Uterus (tissue), 4 donors: ENCODE results near the gene STX4. TPM values are rescaled to one million over a fixed set of nuclear protein-coding genes. Genes with fewer than 3 reads are reported as not detected.

ENCODE experiments used
- DNase-seq, 2 donors: peaks; one replicate each; pipeline ENCODE4 v3.0.0-alpha.2; 2019 to 2020
- H3K27ac ChIP-seq, 2 donors: fragments of 200-600 bp; sonication (generic); 1 replicate in 1 of 2; 2 replicates in 1 of 2; pipeline ENCODE4 v1.5.1; 2016 to 2018
- H3K27me3 ChIP-seq, 2 donors: fragments of 200-600 bp; sonication (generic); one replicate each; pipeline ENCODE4 v1.5.1; 2018 to 2019; ENCODE audit warnings: control low read depth in 1 of 2
- H3K36me3 ChIP-seq, 2 donors: fragments of 200-600 bp; sonication (generic); one replicate each; pipeline ENCODE4 v1.5.1; 2019; ENCODE audit warnings: control low read depth in 1 of 2
- H3K4me1 ChIP-seq, 2 donors: fragments of 200-600 bp; sonication (generic); one replicate each; pipeline ENCODE4 v1.5.1; 2018 to 2019; ENCODE audit warnings: control low read depth in 1 of 2
- H3K4me3 ChIP-seq, 2 donors: fragments of 200-600 bp; sonication (generic); 1 replicate in 1 of 2; 2 replicates in 1 of 2; pipeline ENCODE4 v1.5.1; 2018 to 2019; ENCODE audit warnings: mild to moderate bottlenecking in 1 of 2
- H3K9me3 ChIP-seq, 2 donors: fragments of 200-600 bp; sonication (generic); one replicate each; pipeline ENCODE4 v1.5.1; 2019; ENCODE audit warnings: control low read depth in 1 of 2
- POLR2A ChIP-seq, 2 donors: fragments of 450-650 bp; IDR thresholded peaks; one replicate each; pipeline ENCODE4 v1.6.1; 2016; ENCODE audit warnings: antibody characterized with exemption in 2 of 2, mild to moderate bottlenecking in 1 of 2, moderate library complexity in 1 of 2
- intact Hi-C: fragments of 100-400 bp; cut with DNase I; formaldehyde crosslinking; loops from one replicate; pipeline ENCODE4 v1.15.1; 2023; ENCODE audit warnings: low total_unique reads
- total RNA-seq, 4 donors: library from RNA; depleted of rRNA in 3 of 4; stranded (reverse); fragments of >200 nt in 3 of 4; gene quantifications; one replicate each; pipeline versions ENCODE4 v1.1.0 to v1.2.4, GENCODE V29; 2014 to 2023
- TF ChIP-seq, protein P1 (sequence below), 4 experiments: fragments of 200-600 bp in 2 of 4; fragments of 450-650 bp in 2 of 4; sonication (generic) in 2 of 4; IDR thresholded peaks; one replicate each; pipeline ENCODE4 v1.5.1; 2016 to 2019; ENCODE audit warnings: antibody characterized with exemption in 4 of 4, mild to moderate bottlenecking in 2 of 4, moderate library complexity in 1 of 4
- donor health status: DM: yes; HTN: yes; CAD: no.

STX4 gene
- total RNA-seq, 4 donors from 2014 or later, result 26.2 to 114 (median 85.1) TPM

DNA sequence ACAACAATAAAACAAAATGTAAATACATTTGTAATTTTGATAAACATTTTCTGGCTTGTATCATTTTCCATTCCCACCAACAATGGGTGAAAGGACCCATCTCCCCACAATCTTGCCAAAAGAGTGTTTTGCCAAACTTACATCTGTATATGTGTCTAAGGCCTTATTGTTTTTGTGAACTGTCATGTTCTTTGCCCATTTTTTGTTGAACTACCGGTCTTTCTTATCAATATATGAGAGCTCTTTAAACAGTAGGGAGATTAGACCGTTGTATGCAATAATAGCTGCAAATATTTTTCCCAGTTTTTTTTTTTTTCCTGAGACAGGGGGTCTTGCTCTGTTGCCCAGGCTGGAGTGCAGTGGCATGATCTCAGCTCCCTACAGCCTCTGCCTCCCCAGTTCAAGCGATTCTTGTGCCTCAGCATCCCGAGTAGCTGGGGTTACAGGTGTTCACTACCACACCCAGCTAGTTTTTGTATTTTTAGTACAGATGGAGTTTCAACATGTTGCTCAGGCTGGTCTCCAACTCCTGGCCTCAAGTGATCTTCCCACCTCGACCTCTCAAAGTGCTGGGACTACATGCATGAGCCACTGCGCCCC, 9.6 kb upstream of the STX4 start:
- DNase-seq, result no peak
- Histone ChIP-seq H3K27me3 (no peaks in the 10 kb centered on the region), H3K36me3 (no peaks in the 10 kb centered on the region), H3K4me3 (no peak overlapping the region), H3K9me3 (no peaks in the 10 kb centered on the region), H3K27ac (no peak overlapping the region), H3K4me1 (no peaks in the 10 kb centered on the region)
- intact Hi-C loops, result no loop called here
- TF ChIP-seq POLR2A (IDR thresholded peaks at IDR 0.05), result no peak
- TF ChIP-seq, protein P1, sequence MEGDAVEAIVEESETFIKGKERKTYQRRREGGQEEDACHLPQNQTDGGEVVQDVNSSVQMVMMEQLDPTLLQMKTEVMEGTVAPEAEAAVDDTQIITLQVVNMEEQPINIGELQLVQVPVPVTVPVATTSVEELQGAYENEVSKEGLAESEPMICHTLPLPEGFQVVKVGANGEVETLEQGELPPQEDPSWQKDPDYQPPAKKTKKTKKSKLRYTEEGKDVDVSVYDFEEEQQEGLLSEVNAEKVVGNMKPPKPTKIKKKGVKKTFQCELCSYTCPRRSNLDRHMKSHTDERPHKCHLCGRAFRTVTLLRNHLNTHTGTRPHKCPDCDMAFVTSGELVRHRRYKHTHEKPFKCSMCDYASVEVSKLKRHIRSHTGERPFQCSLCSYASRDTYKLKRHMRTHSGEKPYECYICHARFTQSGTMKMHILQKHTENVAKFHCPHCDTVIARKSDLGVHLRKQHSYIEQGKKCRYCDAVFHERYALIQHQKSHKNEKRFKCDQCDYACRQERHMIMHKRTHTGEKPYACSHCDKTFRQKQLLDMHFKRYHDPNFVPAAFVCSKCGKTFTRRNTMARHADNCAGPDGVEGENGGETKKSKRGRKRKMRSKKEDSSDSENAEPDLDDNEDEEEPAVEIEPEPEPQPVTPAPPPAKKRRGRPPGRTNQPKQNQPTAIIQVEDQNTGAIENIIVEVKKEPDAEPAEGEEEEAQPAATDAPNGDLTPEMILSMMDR (IDR thresholded peaks at IDR 0.05), result no peak

DNA sequence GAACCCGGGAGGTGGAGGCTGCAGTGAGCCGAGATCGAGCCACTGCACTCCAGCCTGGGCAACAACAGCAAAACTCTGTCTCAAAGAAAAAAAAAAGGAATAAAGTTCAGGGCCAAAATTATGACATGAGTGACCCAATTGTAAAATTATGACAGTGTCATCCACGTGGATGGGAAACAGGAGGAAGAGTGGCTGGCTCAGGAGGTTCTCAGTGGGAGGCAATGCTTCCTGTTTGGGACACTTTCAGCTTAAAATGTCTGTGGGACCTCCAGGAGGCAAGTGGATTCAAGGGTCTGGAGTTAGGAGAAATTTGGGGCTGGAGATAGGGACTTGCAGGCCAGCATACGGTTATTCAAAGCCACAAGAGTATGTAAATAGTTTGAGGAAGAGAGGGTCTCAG, 8.0 kb upstream of the STX4 start:
- Histone ChIP-seq H3K27ac (no peak overlapping the region), H3K36me3 (no peaks in the 10 kb centered on the region), H3K27me3 (no peaks in the 10 kb centered on the region), H3K4me3 (no peak overlapping the region), H3K4me1 (no peaks in the 10 kb centered on the region), H3K9me3 (no peaks in the 10 kb centered on the region)
- no peak for DNase-seq
- intact Hi-C loops, result no loop called here
- TF ChIP-seq POLR2A (IDR thresholded peaks at IDR 0.05), result no peak
- TF ChIP-seq, protein P1 (IDR thresholded peaks at IDR 0.05), result no peak

DNA sequence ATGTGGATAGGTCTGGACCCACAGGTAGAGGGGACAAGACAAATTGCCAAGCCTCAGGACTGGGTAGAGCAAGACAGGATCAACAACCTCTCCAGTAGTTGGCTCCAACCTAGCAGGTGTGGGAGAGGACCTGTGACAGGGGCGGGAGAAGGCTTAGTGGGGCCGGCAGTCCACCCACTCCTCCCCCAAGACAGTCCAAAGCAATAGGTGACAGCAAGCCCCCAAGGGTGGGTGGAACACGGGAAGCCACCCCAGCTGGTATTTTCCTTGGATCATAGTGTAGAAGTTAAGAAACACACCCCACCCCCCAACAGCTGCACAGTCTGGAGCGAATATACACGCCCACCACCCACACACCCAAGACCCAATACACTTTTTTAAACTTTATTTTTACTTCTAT, 4.1 kb upstream of the STX4 start:
- H3K4me3 ChIP-seq, result no peak overlapping the region
- intact Hi-C loops, result no loop called here
- no peak overlapping the region for H3K27ac ChIP-seq
- no peak for TF ChIP-seq POLR2A (IDR thresholded peaks at IDR 0.05)
- TF ChIP-seq, protein P1 (IDR thresholded peaks at IDR 0.05), result no peak
- H3K4me1 ChIP-seq, result peaks cover 0 to under 1% of the 10 kb centered on the region in 2 donors
- no peak for DNase-seq
- no peaks in the 10 kb centered on the region for H3K27me3 ChIP-seq
- H3K9me3 ChIP-seq, result no peaks in the 10 kb centered on the region
- H3K36me3 ChIP-seq, result no peaks in the 10 kb centered on the region

DNA sequence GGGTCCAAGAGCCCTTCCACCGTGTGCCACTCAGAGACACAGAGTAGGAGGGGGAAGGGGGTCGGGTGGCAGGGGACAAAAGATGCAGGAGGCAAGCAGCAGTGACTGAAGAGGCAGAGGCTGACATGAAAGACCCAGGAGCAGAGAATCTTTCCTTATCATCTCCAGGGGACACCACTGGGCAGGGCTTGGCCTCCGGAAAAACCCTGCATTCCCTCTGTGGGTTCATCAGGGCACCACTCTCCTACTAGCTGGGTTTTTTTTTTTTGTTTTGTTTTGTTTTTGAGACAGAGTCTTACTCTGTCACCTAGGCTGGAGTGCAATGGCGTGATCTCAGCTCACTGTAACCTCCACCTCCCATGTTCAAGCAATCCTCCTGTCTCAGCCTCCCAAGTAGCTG, 2.1 kb upstream of the STX4 start:
- Histone ChIP-seq H3K27ac (no peak overlapping the region), H3K9me3 (no peaks in the 10 kb centered on the region), H3K4me3 (no peak overlapping the region), H3K27me3 (no peaks in the 10 kb centered on the region), H3K4me1 (peaks cover 6% of the 10 kb centered on the region in 2 donors), H3K36me3 (no peaks in the 10 kb centered on the region)
- DNase-seq, result no peak
- TF ChIP-seq POLR2A (IDR thresholded peaks at IDR 0.05), result no peak
- TF ChIP-seq, protein P1 (IDR thresholded peaks at IDR 0.05), result no peak
- intact Hi-C loops, result no loop called here

DNA sequence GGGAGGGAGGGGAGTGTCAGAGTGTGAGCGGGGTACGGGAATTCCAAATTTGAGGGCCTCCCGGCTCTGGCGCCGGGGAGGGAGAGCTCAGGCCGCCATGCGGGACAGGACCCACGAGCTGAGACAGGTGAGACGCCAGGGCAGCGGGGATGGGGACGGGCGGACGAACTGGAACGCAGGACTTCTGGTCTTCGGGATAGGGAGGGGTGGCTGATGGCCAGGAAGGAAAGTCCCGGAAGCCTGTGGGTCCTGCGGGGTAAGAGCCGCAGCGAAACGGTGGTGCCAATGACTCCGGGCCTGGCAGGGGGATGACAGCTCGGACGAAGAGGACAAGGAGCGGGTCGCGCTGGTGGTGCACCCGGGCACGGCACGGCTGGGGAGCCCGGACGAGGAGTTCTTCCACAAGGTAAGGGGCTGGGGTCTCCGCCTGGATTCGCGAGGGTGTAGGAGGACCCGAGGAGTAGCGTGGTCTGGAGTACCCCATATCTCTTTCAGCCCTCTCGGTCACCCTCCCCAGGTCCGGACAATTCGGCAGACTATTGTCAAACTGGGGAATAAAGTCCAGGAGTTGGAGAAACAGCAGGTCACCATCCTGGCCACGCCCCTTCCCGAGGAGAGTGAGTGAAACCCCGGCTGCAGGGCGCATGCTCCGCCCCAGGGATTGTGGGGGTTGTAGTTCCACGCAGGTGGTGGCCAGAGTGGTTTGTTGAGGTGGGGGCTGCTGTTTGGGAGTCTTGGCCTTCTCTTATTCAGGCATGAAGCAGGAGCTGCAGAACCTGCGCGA, 543 bp downstream of the STX4 start:
- peak; percentile 89 to 93 for DNase-seq
- no peaks in the 10 kb centered on the region for H3K36me3 ChIP-seq
- peaks cover 6% of the 10 kb centered on the region in 2 donors for H3K4me1 ChIP-seq
- peak overlapping the region; percentile 95 for H3K27ac ChIP-seq
- H3K9me3 ChIP-seq, result no peaks in the 10 kb centered on the region
- TF ChIP-seq, protein P1 (IDR thresholded peaks at IDR 0.05), result no peak
- peak; percentile 33 to 34 for TF ChIP-seq POLR2A (IDR thresholded peaks at IDR 0.05)
- peak overlapping the region; percentile 85 to 100 for H3K4me3 ChIP-seq
- intact Hi-C loops, result no loop called here
- H3K27me3 ChIP-seq, result no peaks in the 10 kb centered on the region
